Osteoblast (primary cell): Measurements from ENCODE around the gene EAF1. TPM values are rescaled to one million over a fixed set of nuclear protein-coding genes. Genes with fewer than 3 reads are reported as not detected.

Experiments
- DNase-seq: peaks from one replicate; pipeline ENCODE4 v3.0.0; 2011; ENCODE audit warnings: low spot score, mixed read lengths; ENCODE audit not compliant: insufficient read length; ENCODE audit errors: missing footprints
- H2AFZ ChIP-seq: 2 replicates; pipeline ENCODE4 v1.6.0; 2011; ENCODE audit warnings: mild to moderate bottlenecking, low read length
- H3K27ac ChIP-seq: 2 replicates; pipeline ENCODE4 v1.5.1; 2011; ENCODE audit warnings: mild to moderate bottlenecking, low read depth, low read length, moderate library complexity
- H3K27me3 ChIP-seq: 2 replicates; pipeline ENCODE4 v1.6.0; 2012; ENCODE audit warnings: mild to moderate bottlenecking, control low read depth, inconsistent platforms, low read length, moderate library complexity; ENCODE audit not compliant: insufficient read depth
- H3K36me3 ChIP-seq: 2 replicates; pipeline ENCODE4 v1.5.1; 2011; ENCODE audit warnings: mild to moderate bottlenecking, low read length, control low read depth, moderate library complexity; ENCODE audit not compliant: insufficient read depth
- H3K4me1 ChIP-seq: 2 replicates; pipeline ENCODE4 v1.5.1; 2011; ENCODE audit warnings: mild to moderate bottlenecking, low read length, control low read depth, moderate library complexity; ENCODE audit not compliant: insufficient read depth
- H3K4me2 ChIP-seq: 2 replicates; pipeline ENCODE4 v1.6.0; 2011; ENCODE audit warnings: mild to moderate bottlenecking, low read length; ENCODE audit not compliant: insufficient read depth
- H3K4me3 ChIP-seq: fragments of 200-600 bp; sonication (generic); 3 replicates; pipeline ENCODE4 v1.5.1; 2012; ENCODE audit warnings: mild to moderate bottlenecking, low read length, inconsistent platforms; ENCODE audit not compliant: insufficient read depth
- H3K79me2 ChIP-seq: 2 replicates; pipeline ENCODE4 v1.6.0; 2012; ENCODE audit warnings: mild to moderate bottlenecking, low read length, control low read depth, inconsistent platforms; ENCODE audit not compliant: insufficient read depth
- H3K9me3 ChIP-seq: 2 replicates; pipeline ENCODE4 v1.5.1; 2011; ENCODE audit warnings: low read depth, low read length, control low read depth
- H4K20me1 ChIP-seq: 2 replicates; pipeline ENCODE4 v1.6.0; 2012; ENCODE audit warnings: mild to moderate bottlenecking, low read length, control low read depth; ENCODE audit not compliant: insufficient read depth
- total RNA-seq: library from RNA; depleted of rRNA; stranded (reverse); fragments of >200 nt; gene quantifications from 2 replicates; pipeline ENCODE4 v1.2.3, GENCODE V29; 2012
- TF ChIP-seq, protein P1 (sequence below): IDR thresholded peaks from 2 replicates; pipeline ENCODE4 v1.5.1; 2011; ENCODE audit warnings: mild to moderate bottlenecking, low read depth, low read length, moderate library complexity; ENCODE audit errors: extremely low read depth

Gene EAF1
- total RNA-seq, 1 donor: 29.0 TPM

DNA sequence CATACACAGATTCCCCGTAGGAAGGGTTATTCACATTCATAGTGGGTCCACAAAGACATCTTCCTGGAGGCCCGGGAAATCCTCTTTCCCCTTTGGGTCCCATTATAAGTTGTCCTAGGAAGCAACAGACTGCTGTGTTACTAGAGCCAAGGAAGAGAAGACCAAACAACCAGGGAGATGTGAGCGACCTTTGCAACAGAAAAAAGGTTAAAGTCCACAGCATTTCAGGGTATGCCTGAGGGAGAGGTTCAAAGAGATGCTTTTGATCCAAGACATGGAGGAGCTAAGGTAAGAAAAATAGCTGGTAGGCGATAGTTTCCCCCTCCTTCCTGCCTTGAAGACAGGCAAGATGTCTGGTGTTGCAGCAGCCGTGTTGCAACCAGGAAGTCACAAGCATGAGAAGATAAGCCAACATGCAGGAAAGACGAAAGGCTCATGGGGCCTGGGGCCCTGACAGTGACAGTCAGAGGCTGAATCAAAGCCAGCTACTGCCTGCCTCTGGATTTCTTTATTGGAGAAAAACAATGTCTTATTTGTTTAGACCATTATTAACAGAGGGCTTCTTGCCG, 30.9 kb downstream of the EAF1 start:
- no peaks in the 10 kb centered on the region for H3K4me1 ChIP-seq
- no peak overlapping the region for H3K4me2 ChIP-seq
- no peak for DNase-seq
- no peaks in the 10 kb centered on the region for H4K20me1 ChIP-seq
- no peaks in the 10 kb centered on the region for H3K9me3 ChIP-seq
- H3K36me3 ChIP-seq: no peaks in the 10 kb centered on the region
- H3K27me3 ChIP-seq: no peaks in the 10 kb centered on the region
- no peak overlapping the region for H2AFZ ChIP-seq
- H3K79me2 ChIP-seq: no peaks in the 10 kb centered on the region
- no peak overlapping the region for H3K27ac ChIP-seq
- TF ChIP-seq, protein P1, sequence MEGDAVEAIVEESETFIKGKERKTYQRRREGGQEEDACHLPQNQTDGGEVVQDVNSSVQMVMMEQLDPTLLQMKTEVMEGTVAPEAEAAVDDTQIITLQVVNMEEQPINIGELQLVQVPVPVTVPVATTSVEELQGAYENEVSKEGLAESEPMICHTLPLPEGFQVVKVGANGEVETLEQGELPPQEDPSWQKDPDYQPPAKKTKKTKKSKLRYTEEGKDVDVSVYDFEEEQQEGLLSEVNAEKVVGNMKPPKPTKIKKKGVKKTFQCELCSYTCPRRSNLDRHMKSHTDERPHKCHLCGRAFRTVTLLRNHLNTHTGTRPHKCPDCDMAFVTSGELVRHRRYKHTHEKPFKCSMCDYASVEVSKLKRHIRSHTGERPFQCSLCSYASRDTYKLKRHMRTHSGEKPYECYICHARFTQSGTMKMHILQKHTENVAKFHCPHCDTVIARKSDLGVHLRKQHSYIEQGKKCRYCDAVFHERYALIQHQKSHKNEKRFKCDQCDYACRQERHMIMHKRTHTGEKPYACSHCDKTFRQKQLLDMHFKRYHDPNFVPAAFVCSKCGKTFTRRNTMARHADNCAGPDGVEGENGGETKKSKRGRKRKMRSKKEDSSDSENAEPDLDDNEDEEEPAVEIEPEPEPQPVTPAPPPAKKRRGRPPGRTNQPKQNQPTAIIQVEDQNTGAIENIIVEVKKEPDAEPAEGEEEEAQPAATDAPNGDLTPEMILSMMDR: no peak
- no peak overlapping the region for H3K4me3 ChIP-seq

GRCh38 chr3:15460891-15461531, 33.6 kb downstream of the EAF1 start:
- H4K20me1 ChIP-seq: no peaks in the 10 kb centered on the region
- no peak overlapping the region for H3K4me3 ChIP-seq
- no peaks in the 10 kb centered on the region for H3K4me1 ChIP-seq
- no peaks in the 10 kb centered on the region for H3K27me3 ChIP-seq
- TF ChIP-seq, protein P1: no peak
- no peaks in the 10 kb centered on the region for H3K9me3 ChIP-seq
- DNase-seq: no peak
- no peaks in the 10 kb centered on the region for H3K36me3 ChIP-seq
- no peak overlapping the region for H3K27ac ChIP-seq
- no peak overlapping the region for H2AFZ ChIP-seq
- H3K4me2 ChIP-seq: no peak overlapping the region
- no peaks in the 10 kb centered on the region for H3K79me2 ChIP-seq

DNA sequence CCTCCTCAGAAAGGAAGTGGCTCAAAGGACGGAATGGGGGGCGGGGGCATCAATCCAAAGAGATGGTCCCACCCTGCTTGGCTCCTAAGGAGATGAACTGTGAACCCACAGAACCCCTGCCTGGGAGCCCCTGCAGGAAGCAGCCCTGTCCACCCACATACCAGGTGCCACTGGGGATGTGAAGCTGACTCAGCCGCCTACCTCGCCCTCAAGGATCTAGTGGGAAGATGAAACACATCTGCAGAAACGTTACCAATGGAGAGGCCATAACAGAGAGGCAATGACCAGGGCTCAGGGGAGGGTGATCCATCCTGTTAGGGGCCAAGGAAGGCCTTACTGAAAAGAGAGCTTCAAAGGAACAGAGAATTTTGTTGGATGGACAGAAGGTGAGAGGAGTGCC, 35.1 kb downstream of the EAF1 start:
- H3K4me2 ChIP-seq: no peak overlapping the region
- no peak for DNase-seq
- H4K20me1 ChIP-seq: no peaks in the 10 kb centered on the region
- H3K4me1 ChIP-seq: no peaks in the 10 kb centered on the region
- H3K27ac ChIP-seq: no peak overlapping the region
- no peak overlapping the region for H2AFZ ChIP-seq
- H3K27me3 ChIP-seq: no peaks in the 10 kb centered on the region
- no peaks in the 10 kb centered on the region for H3K36me3 ChIP-seq
- TF ChIP-seq, protein P1: no peak
- H3K9me3 ChIP-seq: no peaks in the 10 kb centered on the region
- H3K4me3 ChIP-seq: no peak overlapping the region
- no peaks in the 10 kb centered on the region for H3K79me2 ChIP-seq

DNA sequence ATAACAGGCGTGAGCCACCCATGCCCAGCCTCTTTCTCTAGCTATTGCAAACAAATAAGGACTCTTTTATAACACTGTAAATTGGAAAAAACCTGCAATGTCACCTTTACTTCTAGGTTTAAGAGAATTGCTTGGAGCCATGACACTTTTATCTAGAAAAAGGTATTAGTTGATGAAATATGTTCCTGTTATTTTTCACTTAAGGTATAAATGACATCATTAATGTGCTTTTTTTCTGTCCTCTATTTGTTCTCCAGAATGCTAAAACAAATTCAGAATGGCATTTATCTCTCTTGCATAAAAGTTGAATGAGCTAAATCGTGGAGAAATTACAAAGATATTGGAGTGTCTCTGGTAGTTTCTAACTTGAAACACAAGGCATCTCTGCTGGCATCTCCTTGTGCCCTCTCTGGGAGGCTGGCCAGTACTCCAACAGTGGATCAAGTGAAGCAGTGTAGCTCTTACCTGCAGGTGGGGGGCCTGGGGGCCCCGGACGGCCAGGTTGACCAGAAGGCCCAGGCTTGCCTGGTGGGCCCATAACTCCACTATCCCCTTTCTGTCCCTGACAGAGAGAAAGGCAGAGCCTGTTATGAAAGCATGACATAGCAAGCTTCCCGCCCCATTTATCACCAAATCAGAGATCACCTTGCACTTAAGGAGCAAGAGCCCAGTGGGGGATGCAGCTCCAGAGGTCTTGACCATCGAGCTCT, 38.6 kb downstream of the EAF1 start:
- Histone ChIP-seq H3K27me3 (no peaks in the 10 kb centered on the region), H3K4me2 (no peak overlapping the region), H3K36me3 (no peaks in the 10 kb centered on the region), H3K79me2 (no peaks in the 10 kb centered on the region), H3K9me3 (no peaks in the 10 kb centered on the region), H3K27ac (no peak overlapping the region), H3K4me3 (no peak overlapping the region), H3K4me1 (no peaks in the 10 kb centered on the region), H4K20me1 (no peaks in the 10 kb centered on the region), H2AFZ (no peak overlapping the region)
- no peak for DNase-seq
- TF ChIP-seq, protein P1: no peak
